ENCODE data around the gene ZNF618. TPM values are rescaled to one million over a fixed set of nuclear protein-coding genes. Genes with fewer than 3 reads are reported as not detected.

Gene ZNF618
- polyA plus RNA-seq, 1 of the 3 experiments (the other 2 are of a cell fraction) = 6.2 TPM

GRCh38 chr9:114083666-114084065 lies 207.6 kb downstream of the ZNF618 start:
- Histone ChIP-seq H3K4me2 (no peak overlapping the region), H3K4me1 (ENCODE audit: control insufficient read depth in 1 of 2, insufficient read depth in 2 of 2, low read depth in 1 of 2, low read length in 1 of 2) (no peaks in the 10 kb centered on the region), H3K9me3 (no peaks in the 10 kb centered on the region), H4K20me1 (ENCODE audit: insufficient read depth) (no peaks in the 10 kb centered on the region), H3F3A (replicated peaks; ENCODE audit: insufficient read depth) (no peaks in the 10 kb centered on the region), H3K9me2 (no peaks in the 10 kb centered on the region), H2AFZ (ENCODE audit: low read depth) (no peak overlapping the region), H3K27ac (ENCODE audit: low read depth in 2 of 2, low read length in 1 of 2) (no peak overlapping the region), H3K9ac (no peak overlapping the region), H3K27me3 (ENCODE audit: insufficient read depth) (no peaks in the 10 kb centered on the region; the same call in 1 of the 2 replicates), H3K36me3 (replicated peaks in 1 of 2; ENCODE audit: control insufficient read depth in 1 of 2, insufficient read depth in 2 of 2, low read length in 1 of 2) (no peaks in the 10 kb centered on the region), H3K79me2 (ENCODE audit: insufficient read depth) (no peaks in the 10 kb centered on the region), H3K4me3 (ENCODE audit: low read depth in 2 of 2, low read length in 1 of 2) (no peak overlapping the region)
- no peak for DNase-seq
- CTCF ChIA-PET = interaction anchor here (0.9 to 5.7 kb wide), 18 partner anchors 11 to 276 kb away, joined by 3 to 133 read pairs (median 16); partner anchors contain the start of genes COL27A1 and KIF12
- POLR2A ChIA-PET = no interaction called here
- WGBS (ENCODE audit: low lambda C conversion rate) = 82% methylated on average over 6 of the region's 6 CpGs
- TF ChIP-seq EZH2phosphoT487 (IDR thresholded peaks at IDR 0.05; ENCODE audit: borderline replicate concordance, low read depth) (no peak), FOXJ3 (CRISPR knock-in tag; IDR thresholded peaks at IDR 0.05) (no peak), TEAD4 (IDR thresholded peaks at IDR 0.05; ENCODE audit: borderline replicate concordance, insufficient read depth) (no peak), TAF1 (IDR thresholded peaks at IDR 0.05; ENCODE audit: borderline replicate concordance, low read depth, low read length) (no peak), CTCF (IDR thresholded peaks at IDR 0.05) (no peak), YY1 (IDR thresholded peaks at IDR 0.05; ENCODE audit: low read depth) (no peak)

GRCh38 chr9:114084282-114085073 lies 208.4 kb downstream of the ZNF618 start:
- Histone ChIP-seq H3K36me3 (replicated peaks in 1 of 2; ENCODE audit: control insufficient read depth in 1 of 2, insufficient read depth in 2 of 2, low read length in 1 of 2) (no peaks in the 10 kb centered on the region), H3K27ac (ENCODE audit: low read depth in 2 of 2, low read length in 1 of 2) (no peak overlapping the region), H4K20me1 (ENCODE audit: insufficient read depth) (no peaks in the 10 kb centered on the region), H3F3A (replicated peaks; ENCODE audit: insufficient read depth) (no peaks in the 10 kb centered on the region), H2AFZ (ENCODE audit: low read depth) (no peak overlapping the region), H3K9me3 (no peaks in the 10 kb centered on the region), H3K79me2 (ENCODE audit: insufficient read depth) (no peaks in the 10 kb centered on the region), H3K9me2 (no peaks in the 10 kb centered on the region), H3K4me3 (ENCODE audit: low read depth in 2 of 2, low read length in 1 of 2) (no peak overlapping the region), H3K27me3 (ENCODE audit: insufficient read depth) (no peaks in the 10 kb centered on the region; the same call in 1 of the 2 replicates), H3K4me2 (no peak overlapping the region), H3K4me1 (ENCODE audit: control insufficient read depth in 1 of 2, insufficient read depth in 2 of 2, low read depth in 1 of 2, low read length in 1 of 2) (no peaks in the 10 kb centered on the region), H3K9ac (no peak overlapping the region)
- WGBS (ENCODE audit: low lambda C conversion rate) = 63% methylated on average over 9 of the region's 11 CpGs
- CTCF ChIA-PET = interaction anchor here (0.9 to 5.7 kb wide), 13 partner anchors 11 to 277 kb away, joined by 3 to 133 read pairs (median 23); partner anchors contain the start of genes COL27A1 and KIF12
- POLR2A ChIA-PET = interaction anchor here (1.1 kb wide), 1 partner anchor 13 kb away, joined by 3 read pairs; no protein-coding TSS in a partner anchor
- TF ChIP-seq JUND (IDR thresholded peaks at IDR 0.05) (no peak), TEAD4 (IDR thresholded peaks at IDR 0.05; ENCODE audit: borderline replicate concordance, insufficient read depth) (no peak), TAF1 (IDR thresholded peaks at IDR 0.05; ENCODE audit: borderline replicate concordance, low read depth, low read length) (no peak), EP300 (IDR thresholded peaks at IDR 0.05; ENCODE audit: borderline replicate concordance in 1 of 2, low read depth in 1 of 2, low read length in 1 of 2) (no peak), MAX (IDR thresholded peaks at IDR 0.05; ENCODE audit: low read depth) (no peak), YY1 (IDR thresholded peaks at IDR 0.05; ENCODE audit: low read depth) (no peak), RXRA (IDR thresholded peaks at IDR 0.05; ENCODE audit: borderline replicate concordance, low read depth) (no peak), FOSL2 (IDR thresholded peaks at IDR 0.05; ENCODE audit: borderline replicate concordance, low read depth) (no peak), SMC3 (IDR thresholded peaks at IDR 0.05; ENCODE audit: low read depth, low read length) (no peak), GABPA (IDR thresholded peaks at IDR 0.05; ENCODE audit: low read depth) (no peak)
- TF ChIP-seq, protein P1, sequence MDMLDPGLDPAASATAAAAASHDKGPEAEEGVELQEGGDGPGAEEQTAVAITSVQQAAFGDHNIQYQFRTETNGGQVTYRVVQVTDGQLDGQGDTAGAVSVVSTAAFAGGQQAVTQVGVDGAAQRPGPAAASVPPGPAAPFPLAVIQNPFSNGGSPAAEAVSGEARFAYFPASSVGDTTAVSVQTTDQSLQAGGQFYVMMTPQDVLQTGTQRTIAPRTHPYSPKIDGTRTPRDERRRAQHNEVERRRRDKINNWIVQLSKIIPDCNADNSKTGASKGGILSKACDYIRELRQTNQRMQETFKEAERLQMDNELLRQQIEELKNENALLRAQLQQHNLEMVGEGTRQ (IDR thresholded peaks at IDR 0.05; ENCODE audit: borderline replicate concordance, low read depth, low read length) = no peak
- DNase-seq = no peak
